Non-pigmented ciliary epithelial cell (primary cell): Measurements from ENCODE around the gene TRRAP.

Source experiments
- DNase-seq: peaks from one replicate; pipeline ENCODE4 v3.0.0-alpha.2; 2010; ENCODE audit warnings: low read depth

TRRAP gene

DNA sequence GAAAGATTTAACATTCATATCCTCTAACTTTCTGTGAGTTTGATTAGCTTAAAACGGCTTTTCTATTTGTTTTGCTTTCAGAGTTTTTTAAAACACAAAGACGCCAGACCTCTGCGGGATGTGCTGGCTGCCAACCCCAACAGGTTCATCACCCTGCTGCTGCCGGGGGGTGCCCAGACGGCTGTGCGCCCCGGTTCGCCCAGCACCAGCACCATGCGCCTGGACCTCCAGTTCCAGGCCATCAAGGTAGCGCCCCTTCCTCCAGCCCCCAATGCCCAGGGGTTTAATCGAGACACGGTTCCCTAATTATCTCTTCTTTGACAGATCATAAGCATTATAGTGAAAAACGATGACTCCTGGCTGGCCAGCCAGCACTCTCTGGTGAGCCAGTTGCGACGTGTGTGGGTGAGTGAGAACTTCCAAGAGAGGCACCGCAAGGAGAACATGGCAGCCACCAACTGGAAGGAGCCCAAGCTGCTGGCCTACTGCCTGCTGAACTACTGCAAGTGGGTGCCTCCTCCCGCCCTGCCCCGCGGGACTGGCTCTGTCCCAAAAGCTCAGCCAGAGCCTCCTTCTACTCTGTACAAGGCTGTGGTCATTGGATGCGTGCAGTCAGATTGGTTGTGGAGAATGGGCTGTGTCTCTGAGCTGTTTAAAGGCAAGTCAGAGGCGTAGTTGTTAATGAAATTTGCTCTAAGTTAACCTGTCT lies 71.2 kb downstream of the TRRAP start:
- no peak for DNase-seq

DNA sequence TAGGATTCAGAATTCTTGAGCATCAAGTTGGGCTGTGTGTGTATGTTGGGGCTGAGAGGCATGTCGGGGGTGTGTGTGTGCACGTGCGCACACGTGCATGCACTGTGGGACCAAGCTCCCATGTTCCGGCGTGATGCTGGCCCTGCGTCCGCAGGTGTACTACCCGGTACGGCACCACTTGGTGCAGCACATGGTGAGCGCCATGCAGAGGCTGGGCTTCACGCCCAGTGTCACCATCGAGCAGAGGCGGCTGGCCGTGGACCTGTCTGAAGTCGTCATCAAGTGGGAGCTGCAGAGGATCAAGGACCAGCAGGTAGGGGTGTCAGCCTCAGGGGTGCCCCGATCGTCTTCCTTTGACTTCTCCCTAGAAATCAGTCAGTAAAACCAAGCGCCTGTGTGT lies 77.7 kb downstream of the TRRAP start:
- DNase-seq: no peak

DNA sequence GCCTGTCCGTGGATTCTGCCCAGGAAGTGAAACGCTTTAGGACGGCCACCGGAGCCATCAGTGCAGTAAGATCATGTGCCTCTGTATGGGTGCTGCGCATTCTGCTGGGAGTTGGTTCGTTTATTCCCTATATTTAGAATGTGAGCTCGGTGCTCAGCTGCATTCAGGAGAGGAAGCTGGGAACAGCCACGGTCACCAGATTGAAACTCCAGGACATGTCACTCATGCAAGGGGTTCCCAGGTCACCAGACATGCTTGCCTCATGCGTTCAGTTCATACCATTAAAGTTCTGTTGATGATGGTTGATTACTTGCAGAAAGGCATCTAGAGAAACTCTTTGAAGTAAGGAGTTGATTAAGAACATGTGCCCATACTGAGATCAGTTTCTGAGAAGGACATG lies 78.1 kb downstream of the TRRAP start:
- no peak for DNase-seq

DNA sequence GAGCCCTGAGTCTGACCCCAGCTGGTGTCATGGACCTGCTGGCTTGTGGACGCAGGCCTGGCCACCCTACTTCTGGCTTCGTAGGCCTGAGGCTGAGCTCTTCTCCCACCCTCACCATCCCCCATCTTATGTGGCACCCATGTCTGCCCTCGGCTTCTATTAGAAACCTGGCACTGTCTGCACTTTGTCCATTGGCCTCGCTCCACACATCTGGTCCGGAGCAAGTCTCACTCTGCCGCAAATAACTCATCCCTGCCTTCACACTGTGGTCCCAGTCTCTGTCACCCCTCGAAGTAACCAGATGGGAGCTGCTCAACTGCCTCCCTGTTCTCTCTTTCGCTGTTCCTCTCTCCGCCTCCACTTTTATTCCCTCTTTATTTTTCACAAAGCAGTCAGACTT lies 78.6 kb downstream of the TRRAP start:
- no peak for DNase-seq

DNA sequence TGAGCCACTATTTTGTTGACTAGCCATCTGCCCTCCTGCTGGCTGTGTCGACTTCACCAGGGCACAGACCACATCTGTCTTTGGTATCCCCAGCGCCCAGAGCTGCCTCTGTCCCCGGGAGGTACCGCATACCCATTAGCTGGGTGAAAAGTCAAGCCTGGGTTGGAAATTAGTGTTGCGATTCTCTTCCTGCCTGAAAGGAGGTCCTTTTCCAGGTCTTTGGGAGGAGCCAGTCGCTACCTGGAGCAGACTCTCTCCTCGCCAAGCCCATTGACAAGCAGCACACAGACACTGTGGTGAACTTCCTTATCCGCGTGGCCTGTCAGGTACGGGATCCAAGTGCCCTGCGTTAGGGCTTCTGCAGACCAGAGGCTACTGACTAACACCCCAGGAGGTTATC lies 79.4 kb downstream of the TRRAP start:
- DNase-seq: no peak

DNA sequence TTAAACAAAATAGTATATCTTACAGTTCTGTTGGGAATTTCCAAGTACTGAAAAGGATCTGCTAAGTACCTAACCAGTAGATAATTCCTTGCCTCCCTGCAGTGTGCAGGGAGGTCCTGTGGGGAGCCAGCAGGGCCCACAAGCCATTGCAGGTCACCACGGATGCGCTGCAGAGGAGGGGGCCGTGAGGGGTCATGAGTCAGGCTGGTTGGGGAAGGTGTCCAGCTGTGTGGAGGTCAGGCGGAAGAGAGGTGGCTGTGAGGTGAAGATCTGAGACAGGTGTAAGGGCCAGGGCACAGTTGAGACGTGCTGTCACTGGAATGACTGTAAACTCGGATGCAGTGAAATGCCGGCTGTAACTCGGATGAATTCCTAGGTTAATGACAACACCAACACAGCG lies 80.6 kb downstream of the TRRAP start:
- DNase-seq: no peak

DNA sequence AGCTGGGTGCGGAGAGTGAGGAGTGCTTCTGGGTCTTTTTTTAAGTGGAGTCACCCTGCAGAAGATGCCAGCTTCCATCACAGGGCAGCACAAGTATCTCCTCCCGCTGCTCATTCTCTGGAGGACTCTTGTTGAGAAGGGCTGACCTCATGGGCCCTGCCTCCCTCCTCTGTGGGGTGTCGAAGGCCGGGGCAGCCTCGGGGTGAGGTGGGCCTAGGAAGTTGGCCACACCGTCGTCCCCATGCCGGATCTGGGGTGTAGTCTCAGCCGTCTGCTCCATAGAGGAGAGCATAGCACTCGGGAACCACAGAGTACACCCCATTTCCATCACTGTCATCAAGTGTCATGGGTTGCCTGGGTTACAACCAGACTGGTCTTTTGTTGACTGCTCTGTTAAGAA lies 85.0 kb downstream of the TRRAP start:
- DNase-seq: no peak

DNA sequence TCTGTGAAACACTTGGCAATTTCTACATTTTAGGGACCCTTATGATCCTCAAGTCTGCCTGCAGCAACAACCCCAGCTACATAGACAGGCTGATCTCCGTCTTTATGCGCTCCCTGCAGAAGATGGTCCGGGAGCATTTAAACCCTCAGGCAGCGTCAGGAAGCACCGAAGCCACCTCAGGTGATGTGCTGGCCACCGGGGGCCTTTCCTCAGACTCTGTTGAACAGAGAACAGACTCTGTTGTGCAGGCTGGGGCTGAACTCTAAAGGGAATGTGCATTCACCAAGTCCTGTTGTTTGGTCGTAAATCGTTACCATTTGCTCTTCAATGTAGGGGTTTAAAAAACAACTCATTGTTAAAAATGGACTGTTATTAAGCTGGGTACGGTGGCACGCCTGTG lies 86.3 kb downstream of the TRRAP start:
- DNase-seq: no peak

DNA sequence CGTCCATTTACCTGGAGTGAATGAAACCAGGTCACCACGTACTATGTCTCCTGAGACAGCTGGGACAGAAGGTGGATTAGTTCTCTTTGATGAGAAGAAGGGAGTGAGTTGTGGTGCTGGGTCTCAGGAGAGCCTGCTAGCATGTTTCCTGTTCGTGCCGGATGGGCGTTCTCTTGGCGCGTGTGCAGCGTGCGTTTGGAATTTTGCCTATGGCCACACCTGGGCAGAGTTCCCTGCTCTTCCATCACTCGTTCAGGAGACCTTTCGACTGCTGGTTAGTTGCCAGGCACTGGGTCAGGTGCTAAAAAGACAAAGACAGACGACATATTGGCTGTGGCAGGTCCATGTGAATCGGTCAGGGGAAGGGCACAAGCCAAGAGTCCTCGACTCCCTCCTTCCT lies 90.3 kb downstream of the TRRAP start:
- no peak for DNase-seq

DNA sequence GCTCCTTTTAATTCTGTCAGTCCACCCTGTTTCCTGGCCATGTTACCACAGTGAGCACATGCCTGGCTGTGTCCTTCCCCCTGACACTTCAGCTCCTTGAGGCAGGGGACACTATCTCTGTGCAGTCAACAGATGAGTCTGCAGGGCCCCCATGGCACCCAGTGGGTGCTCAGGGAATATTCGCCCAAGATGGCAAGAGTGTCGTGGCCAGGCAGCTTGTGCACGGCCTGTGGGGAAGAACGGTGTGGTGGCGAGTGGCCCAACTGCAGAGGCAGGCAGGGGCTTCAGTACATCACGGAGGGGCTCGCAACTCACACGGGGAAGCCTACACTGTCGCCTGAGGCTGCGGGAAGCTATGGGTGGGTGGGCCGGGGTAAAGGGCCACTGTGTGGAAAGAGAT lies 91.1 kb downstream of the TRRAP start:
- DNase-seq: no peak

DNA sequence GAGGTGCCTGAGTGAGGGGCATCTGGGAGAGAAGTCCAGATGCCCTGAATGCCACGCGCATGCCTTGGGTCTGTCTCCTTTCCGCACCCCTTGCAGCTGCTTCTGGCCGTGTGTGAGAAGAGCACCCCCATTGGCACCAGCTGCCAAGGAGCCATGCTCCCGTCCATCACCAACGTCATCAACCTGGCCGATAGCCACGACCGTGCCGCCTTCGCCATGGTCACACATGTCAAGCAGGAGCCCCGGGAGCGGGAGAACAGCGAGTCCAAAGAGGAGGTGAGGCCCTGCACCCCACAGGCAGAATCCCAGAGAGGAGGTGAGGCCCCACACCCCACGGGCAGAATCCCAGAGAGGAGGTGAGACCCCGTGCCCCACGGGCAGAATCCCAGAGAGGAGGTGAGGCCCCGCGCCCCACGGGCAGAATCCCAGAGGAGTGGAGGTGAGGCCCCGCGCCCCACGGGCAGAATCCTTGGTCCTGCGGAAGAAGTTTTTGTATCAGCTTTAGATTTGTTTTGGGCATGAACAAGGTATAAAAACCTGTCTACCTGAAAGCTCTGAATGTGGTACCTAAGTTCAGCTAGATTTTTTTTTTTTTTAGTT lies 91.8 kb downstream of the TRRAP start:
- DNase-seq: no peak

DNA sequence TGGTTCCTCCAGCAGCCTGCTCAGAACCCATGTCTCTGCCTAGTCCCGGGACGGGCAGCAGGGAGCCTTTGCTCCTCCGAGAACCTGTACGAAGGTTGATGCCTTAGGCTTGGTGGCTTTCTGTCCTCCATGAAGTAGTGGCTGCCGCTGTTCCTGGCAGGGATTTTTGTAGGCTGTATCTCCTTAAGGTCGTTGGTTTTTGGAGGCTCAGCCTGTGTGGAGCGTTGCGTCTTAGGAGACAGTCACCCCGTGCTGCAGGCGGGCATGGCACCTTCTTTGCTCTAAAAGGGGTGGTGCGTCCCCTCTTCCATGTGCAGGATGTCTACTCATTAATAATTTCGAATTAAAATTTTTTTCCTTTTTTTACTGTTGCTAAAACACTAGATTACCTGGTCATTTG lies 92.5 kb downstream of the TRRAP start:
- DNase-seq: no peak

DNA sequence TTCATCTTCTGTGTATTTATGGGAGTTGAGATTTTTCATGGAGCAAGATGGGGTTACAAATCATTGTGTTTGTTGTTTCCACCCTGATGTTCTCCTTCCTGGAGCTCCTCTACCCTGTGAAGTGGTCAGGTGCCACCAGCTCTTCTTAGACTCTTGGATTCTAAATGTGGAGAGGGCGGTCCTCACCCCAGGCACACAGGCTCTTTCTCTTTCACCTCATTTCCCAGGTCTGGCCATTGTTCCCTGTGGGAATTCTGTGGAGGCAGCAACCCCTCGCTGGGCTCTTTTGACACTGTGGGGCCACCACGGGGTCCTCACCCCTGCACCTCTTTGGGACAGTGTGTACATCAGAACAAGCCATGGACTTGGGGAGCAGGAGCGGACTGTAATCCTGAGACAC lies 95.9 kb downstream of the TRRAP start:
- DNase-seq: no peak

DNA sequence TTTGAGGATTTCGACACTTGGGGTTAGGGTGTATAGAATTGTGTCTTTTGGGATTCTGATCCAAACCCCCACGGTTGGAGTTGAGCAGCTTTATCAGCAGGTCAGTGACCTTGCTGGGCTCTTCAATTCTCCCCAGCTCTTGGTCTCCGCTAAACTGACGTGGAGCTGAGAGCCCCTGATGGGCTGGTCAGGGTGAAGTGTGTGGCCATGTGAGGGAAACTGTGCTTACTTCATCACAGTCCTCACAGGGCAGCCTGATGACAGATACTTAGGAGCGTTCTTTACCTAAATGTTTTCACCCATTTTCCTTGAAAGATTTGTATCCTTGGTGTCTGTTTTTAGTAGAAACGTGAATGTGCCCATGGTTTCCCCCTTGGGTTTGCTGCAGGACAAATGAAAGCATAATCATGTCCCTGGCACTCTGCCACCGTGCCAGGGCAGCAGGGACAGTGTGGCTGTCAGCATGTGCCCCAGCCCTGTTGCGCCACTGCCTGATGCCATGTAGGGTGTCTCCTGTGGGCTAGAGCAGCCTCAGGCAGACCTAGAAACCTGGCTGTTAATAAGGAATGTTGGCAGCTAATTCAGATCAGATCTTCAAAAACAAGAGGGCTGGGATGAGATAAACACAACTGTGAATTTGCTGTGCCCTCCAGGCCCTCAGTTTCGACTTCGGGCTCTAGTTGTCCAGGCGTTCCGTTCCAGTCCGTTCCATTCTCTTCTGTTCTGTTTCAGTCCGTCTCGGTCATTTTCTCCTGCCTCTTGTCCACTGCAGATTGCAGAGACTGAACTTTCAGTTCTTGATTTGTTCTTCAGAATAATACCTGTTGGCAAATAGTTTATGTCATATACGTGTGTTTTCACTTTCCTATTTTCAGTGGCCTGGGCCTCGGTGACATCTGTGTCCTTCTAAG lies 96.8 kb downstream of the TRRAP start:
- no peak for DNase-seq

DNA sequence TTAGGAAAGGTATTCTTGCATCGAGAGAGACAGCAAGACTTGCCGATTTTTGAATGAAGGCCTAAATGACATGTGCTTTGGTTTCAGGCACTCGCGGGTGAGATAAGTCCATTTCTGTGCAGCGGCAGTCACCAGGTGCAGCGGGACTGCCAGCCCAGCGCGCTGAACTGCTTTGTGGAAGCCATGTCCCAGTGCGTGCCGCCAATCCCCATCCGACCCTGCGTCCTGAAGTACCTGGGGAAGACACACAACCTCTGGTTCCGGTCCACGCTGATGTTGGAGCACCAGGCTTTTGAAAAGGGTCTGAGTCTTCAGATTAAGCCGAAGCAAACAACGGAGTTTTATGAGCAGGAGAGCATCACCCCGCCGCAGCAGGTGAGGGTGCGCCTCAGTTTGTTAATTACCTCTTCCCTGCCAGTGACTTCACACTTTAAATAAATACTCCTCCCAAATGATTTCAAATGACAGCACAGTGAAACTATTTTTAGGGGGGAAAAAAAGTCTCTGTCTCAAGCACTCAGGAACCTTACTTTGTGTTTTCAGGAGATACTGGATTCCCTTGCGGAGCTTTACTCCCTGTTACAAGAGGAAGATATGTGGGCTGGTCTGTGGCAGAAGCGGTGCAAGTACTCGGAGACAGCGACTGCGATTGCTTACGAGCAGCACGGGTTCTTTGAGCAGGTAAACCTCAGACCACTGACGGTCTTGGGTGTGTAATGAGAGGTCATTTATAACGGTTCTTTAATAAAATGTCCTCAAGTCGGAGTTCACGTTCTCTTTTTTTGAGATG lies 98.3 kb downstream of the TRRAP start:
- DNase-seq: no peak

DNA sequence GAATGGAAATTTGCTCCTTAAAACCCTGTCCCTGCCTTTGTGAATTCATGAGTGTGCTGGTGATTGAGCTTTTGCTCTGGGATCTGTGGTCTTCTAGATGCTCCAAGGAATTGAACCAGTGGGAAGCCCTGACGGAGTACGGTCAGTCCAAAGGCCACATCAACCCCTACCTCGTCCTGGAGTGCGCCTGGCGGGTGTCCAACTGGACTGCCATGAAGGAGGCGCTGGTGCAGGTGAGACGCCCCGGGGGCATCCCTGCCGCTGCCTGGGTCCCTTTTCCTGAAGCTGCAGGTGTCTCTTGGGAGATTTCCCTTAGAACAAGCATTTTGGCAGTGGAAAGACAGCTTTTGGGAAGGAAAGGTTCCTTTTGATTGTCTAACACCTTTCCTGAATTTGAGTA lies 100.3 kb downstream of the TRRAP start:
- no peak for DNase-seq

DNA sequence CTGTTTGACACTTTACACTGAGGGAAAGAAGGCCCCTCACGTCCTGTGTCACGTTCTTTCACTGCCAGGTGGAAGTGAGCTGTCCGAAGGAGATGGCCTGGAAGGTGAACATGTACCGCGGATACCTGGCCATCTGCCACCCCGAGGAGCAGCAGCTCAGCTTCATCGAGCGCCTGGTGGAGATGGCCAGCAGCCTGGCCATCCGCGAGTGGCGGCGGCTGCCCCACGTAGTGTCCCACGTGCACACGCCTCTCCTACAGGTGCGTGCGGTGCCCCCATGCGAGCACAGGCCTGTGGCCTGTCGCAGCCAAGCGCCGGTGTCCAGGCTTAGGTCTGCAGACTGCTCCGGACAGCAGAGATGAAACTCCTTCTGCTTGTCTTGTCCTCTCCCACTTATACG lies 103.4 kb downstream of the TRRAP start:
- no peak for DNase-seq

DNA sequence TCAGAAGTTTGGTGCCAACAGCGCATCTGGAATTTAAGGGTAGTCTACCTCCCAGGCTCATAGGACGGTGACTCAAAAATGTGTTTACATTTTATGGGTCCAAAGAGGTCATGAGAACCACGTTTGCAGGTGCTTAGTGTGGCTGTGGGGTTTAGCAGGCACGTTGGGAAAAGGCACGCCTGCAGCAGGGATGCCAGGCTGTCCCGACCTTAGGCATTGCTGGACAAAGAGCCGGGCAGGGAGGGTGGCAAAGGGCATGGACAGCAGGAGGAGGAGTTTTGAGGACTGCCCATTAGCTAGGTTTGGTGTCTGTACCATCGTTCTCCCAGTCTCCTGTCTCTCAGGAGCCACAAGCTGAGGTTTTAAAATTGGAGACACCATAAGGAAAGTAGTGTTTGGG lies 104.4 kb downstream of the TRRAP start:
- DNase-seq: no peak

DNA sequence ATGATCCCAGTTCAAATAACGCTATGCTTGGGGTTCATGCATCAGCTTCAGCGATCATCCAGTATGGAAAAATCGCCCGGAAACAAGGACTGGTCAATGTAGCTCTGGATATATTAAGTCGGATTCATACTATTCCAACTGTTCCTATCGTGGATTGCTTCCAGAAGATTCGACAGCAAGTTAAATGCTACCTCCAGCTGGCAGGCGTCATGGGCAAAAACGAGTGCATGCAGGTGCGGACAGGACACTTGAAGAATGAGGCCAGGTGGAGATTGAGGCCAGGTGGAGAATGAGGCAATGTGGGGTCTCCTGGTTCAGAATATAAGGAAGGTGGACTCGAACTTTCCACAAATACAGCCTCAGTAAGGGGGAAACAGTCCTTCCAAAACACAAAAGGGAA lies 105.8 kb downstream of the TRRAP start:
- no peak for DNase-seq

DNA sequence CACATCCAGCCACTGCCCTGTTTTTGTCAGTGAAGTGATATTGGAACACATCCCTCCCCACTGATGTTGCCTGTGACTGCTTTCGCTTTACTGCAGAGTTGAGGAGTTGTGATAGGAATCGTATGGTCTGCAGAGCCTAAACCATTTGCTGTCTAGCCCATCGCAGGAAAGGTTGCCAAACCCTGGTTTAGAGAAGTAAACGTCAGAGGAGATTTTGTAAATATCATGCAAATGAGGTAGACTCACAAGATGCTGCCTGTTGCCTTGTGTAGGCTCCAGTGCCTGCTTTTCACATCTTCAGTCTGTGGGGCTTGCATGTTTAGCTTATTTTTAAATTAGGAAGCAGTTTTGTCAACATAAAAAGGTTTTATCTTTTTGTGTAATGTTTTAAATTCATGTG lies 107.1 kb downstream of the TRRAP start:
- no peak for DNase-seq

DNA sequence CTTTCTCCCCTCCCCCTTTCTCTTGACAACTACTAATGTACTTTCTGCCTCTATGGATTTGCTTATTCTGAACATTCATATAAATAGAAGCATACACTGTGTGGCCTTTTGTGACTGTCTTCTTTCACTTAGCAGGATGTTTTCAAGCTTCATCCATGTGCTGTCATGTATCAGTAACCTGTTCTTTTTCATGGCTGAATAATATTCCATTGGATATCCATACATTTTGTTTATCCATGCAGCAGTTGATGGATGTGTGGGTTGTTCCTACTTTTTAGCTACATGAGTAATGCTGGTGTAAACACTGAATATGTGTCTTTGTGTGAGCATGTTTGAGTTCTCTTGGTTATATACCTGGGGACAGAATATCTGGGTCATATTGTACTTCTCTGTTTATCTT lies 107.6 kb downstream of the TRRAP start:
- no peak for DNase-seq

DNA sequence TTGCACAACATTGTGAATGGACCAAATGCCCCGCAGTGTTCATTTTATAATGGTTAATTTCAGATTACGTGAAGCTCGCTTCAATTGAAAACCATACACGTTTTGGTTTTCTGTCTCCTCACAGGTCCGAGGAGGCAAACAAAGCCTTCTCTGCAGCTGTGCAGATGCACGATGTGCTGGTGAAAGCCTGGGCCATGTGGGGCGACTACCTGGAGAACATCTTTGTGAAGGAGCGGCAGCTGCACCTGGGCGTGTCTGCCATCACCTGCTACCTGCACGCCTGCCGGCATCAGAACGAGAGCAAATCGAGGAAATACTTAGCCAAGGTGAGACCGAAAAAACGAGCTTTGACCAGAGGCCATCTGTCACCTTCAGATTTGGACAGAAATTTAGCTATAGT lies 110.3 kb downstream of the TRRAP start:
- no peak for DNase-seq

DNA sequence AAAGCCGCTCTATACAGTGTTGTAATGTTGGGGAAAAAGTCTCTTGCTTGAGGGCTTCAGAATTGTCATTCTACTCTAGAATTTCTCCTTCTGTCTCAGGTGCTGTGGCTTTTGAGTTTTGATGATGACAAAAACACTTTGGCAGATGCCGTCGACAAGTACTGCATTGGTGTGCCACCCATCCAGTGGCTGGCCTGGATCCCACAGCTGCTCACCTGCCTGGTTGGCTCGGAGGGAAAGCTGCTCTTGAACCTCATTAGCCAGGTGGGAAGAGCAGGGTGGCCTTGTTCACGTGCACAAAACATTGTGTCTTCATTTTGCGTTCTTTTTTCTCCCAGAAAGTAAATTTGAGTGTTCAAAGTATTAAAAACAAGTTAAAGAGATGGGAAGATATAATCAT lies 112.0 kb downstream of the TRRAP start:
- DNase-seq: no peak
